Smooth muscle cell (in vitro differentiated cells): ENCODE measurements around the gene P2RX4. TPM values are rescaled to one million over a fixed set of nuclear protein-coding genes. Genes with fewer than 3 reads are reported as not detected.
A peak's percentile ranks its signal among the peaks of the same experiment; 100 is the strongest.

Experiments used
- DNase-seq: peaks from one replicate; lab custom pipeline; 2025; ENCODE audit not compliant: unreplicated experiment; lab: John Stamatoyannopoulos, UW
- H2AFZ ChIP-seq: fragments of 200-600 bp; sonication (generic); 2 replicates; pipeline ENCODE4 v1.6.0; 2016; ENCODE audit warnings: antibody characterized with exemption, low read depth, mild to moderate bottlenecking
- H3F3A ChIP-seq: fragments of 200-600 bp; sonication (generic); 2 replicates; pipeline ENCODE4 v1.6.0; 2017; ENCODE audit warnings: antibody characterized with exemption, low read depth
- H3K27ac ChIP-seq: fragments of 200-600 bp; sonication (generic); 2 replicates; pipeline ENCODE4 v1.5.1; 2016; ENCODE audit warnings: low read depth, mild to moderate bottlenecking
- H3K27me3 ChIP-seq: fragments of 200-600 bp; sonication (generic); 2 replicates; pipeline ENCODE4 v1.6.1; 2016; ENCODE audit warnings: low read depth, mild to moderate bottlenecking
- H3K36me3 ChIP-seq: fragments of 200-600 bp; sonication (generic); 2 replicates; pipeline ENCODE4 v1.5.1; 2016; ENCODE audit warnings: low read depth
- H3K4me1 ChIP-seq: fragments of 200-600 bp; sonication (generic); 2 replicates; pipeline ENCODE4 v1.5.1; 2016; ENCODE audit warnings: low read depth
- H3K4me2 ChIP-seq: fragments of 200-600 bp; sonication (generic); 2 replicates; pipeline ENCODE4 v1.6.0; 2016; ENCODE audit warnings: mild to moderate bottlenecking
- H3K4me3 ChIP-seq: fragments of 200-600 bp; sonication (generic); 2 replicates; pipeline ENCODE4 v1.5.1; 2016; ENCODE audit warnings: mild to moderate bottlenecking
- H3K79me2 ChIP-seq: fragments of 200-600 bp; sonication (generic); 2 replicates; pipeline ENCODE4 v1.6.0; 2016; ENCODE audit warnings: low read depth, mild to moderate bottlenecking
- H3K9ac ChIP-seq: fragments of 200-600 bp; sonication (generic); 2 replicates; pipeline ENCODE4 v1.6.0; 2016; ENCODE audit warnings: low read depth
- H3K9me3 ChIP-seq: fragments of 200-600 bp; sonication (generic); replicated peaks from 2 replicates; pipeline ENCODE4 v1.5.1; 2016; ENCODE audit warnings: low read depth
- H4K20me1 ChIP-seq: fragments of 200-600 bp; sonication (generic); 2 replicates; pipeline ENCODE4 v1.6.0; 2016; ENCODE audit warnings: low read depth
- WGBS: methylation state at CpG from one replicate; pipeline ENCODE4 v1.1.7; 2016; ENCODE audit warnings: low lambda C conversion rate; 5-methylcytosine and 5-hydroxymethylcytosine counted together
- polyA plus RNA-seq: library from polyadenylated mRNA; unstranded; fragments of >200 nt; fragmentation: Nextera tagmentation; extraction: Ambion mirVana; gene quantifications from 2 replicates; pipeline ENCODE4 v1.2.1, GENCODE V29; 2016
- total RNA-seq: library from RNA; depleted of rRNA; stranded (reverse); fragments of >200 nt; gene quantifications from 2 replicates; pipeline ENCODE4 v1.2.3, GENCODE V29; 2014
- TF ChIP-seq, protein P1 (sequence below): fragments of 200-600 bp; sonication (generic); IDR thresholded peaks from 2 replicates; pipeline ENCODE4 v1.5.1; 2017; ENCODE audit warnings: borderline replicate concordance, mild to moderate bottlenecking, antibody characterized with exemption; ENCODE audit not compliant: insufficient read depth, poor library complexity, severe bottlenecking

Gene P2RX4
- total and polyA plus RNA-seq, 2 experiments from 2014 or later = 20.6 to 32.2 TPM

GRCh38 chr12:121175383-121176119 lies 34.4 kb upstream of the P2RX4 start:
- no peaks in the 10 kb centered on the region for H3K4me1 ChIP-seq
- H2AFZ ChIP-seq = no peak overlapping the region
- H3K9me3 ChIP-seq = no peaks in the 10 kb centered on the region
- no peak overlapping the region for H3K27ac ChIP-seq
- no peak overlapping the region for H3K9ac ChIP-seq
- no peaks in the 10 kb centered on the region for H3K79me2 ChIP-seq
- TF ChIP-seq, protein P1, sequence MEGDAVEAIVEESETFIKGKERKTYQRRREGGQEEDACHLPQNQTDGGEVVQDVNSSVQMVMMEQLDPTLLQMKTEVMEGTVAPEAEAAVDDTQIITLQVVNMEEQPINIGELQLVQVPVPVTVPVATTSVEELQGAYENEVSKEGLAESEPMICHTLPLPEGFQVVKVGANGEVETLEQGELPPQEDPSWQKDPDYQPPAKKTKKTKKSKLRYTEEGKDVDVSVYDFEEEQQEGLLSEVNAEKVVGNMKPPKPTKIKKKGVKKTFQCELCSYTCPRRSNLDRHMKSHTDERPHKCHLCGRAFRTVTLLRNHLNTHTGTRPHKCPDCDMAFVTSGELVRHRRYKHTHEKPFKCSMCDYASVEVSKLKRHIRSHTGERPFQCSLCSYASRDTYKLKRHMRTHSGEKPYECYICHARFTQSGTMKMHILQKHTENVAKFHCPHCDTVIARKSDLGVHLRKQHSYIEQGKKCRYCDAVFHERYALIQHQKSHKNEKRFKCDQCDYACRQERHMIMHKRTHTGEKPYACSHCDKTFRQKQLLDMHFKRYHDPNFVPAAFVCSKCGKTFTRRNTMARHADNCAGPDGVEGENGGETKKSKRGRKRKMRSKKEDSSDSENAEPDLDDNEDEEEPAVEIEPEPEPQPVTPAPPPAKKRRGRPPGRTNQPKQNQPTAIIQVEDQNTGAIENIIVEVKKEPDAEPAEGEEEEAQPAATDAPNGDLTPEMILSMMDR = no peak
- no peaks in the 10 kb centered on the region for H3K36me3 ChIP-seq
- no peaks in the 10 kb centered on the region for H4K20me1 ChIP-seq
- peak overlapping the region; percentile 23 for H3K4me2 ChIP-seq
- DNase-seq = no peak
- H3K4me3 ChIP-seq = no peak overlapping the region
- H3K27me3 ChIP-seq = no peaks in the 10 kb centered on the region
- H3F3A ChIP-seq = no peaks in the 10 kb centered on the region
- 60% methylated on average over 16 of the region's 16 CpGs for WGBS

- WGBS = 86% methylated on average over 19 of the region's 19 CpGs
- Histone ChIP-seq H3K4me3 (no peak overlapping the region), H3K9me3 (no peaks in the 10 kb centered on the region), H3K4me1 (no peaks in the 10 kb centered on the region), H3K27ac (no peak overlapping the region), H4K20me1 (no peaks in the 10 kb centered on the region), H2AFZ (no peak overlapping the region), H3K27me3 (no peaks in the 10 kb centered on the region), H3K36me3 (no peaks in the 10 kb centered on the region), H3F3A (no peaks in the 10 kb centered on the region), H3K9ac (no peak overlapping the region), H3K79me2 (no peaks in the 10 kb centered on the region), H3K4me2 (no peak overlapping the region)
- DNase-seq = no peak
- TF ChIP-seq, protein P1 = no peak
Measured at GRCh38 chr12:121176826-121177529, 33.0 kb upstream of the P2RX4 start.

GRCh38 chr12:121181181-121181580 lies 28.7 kb upstream of the P2RX4 start:
- no peak overlapping the region for H3K4me3 ChIP-seq
- H2AFZ ChIP-seq = no peak overlapping the region
- no peaks in the 10 kb centered on the region for H4K20me1 ChIP-seq
- DNase-seq = no peak
- H3K27me3 ChIP-seq = no peaks in the 10 kb centered on the region
- H3K27ac ChIP-seq = no peak overlapping the region
- no peaks in the 10 kb centered on the region for H3K9me3 ChIP-seq
- WGBS = 48% methylated on average over 3 of the region's 3 CpGs
- no peaks in the 10 kb centered on the region for H3K36me3 ChIP-seq
- H3F3A ChIP-seq = no peaks in the 10 kb centered on the region
- no peaks in the 10 kb centered on the region for H3K79me2 ChIP-seq
- H3K4me2 ChIP-seq = no peak overlapping the region
- TF ChIP-seq, protein P1 = no peak
- no peak overlapping the region for H3K9ac ChIP-seq
- no peaks in the 10 kb centered on the region for H3K4me1 ChIP-seq
